ENCODE results near the gene RPS23.

The RPS23 gene

DNA sequence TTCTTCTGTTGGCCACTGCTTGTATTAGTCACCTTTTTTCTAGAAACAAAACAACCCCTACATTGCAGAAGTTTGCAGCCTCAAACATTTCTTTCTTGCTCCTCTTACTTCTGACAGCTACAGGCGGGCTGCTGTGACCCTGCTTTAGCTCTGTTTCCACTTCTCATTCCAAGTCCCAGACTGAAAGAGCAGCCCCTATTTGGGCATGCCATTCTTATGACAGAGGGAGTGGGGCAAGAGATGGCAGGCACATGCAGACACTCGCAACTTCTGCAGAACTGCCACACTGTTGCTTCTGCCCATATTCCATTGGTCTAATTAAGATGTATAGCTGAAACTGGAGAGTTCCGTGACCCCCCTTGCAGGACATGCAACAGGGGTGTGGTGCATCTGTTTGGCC, 19.6 kb upstream of the RPS23 start:
- H3K27me3 ChIP-seq (replicated peaks; ENCODE audit: control insufficient read depth, insufficient read depth, low read length), result no peaks in the 10 kb centered on the region
- no peak for DNase-seq (ENCODE audit: extremely low read depth, insufficient read length)
- H3K36me3 ChIP-seq (ENCODE audit: control insufficient read depth, insufficient read depth, low read length), result no peaks in the 10 kb centered on the region
- H3K4me3 ChIP-seq (replicated peaks; ENCODE audit: low read depth, low read length), result no peak overlapping the region
- TF ChIP-seq CTCF (IDR thresholded peaks at IDR 0.05; ENCODE audit: insufficient read depth, low read length, poor library complexity, severe bottlenecking), result no peak

DNA sequence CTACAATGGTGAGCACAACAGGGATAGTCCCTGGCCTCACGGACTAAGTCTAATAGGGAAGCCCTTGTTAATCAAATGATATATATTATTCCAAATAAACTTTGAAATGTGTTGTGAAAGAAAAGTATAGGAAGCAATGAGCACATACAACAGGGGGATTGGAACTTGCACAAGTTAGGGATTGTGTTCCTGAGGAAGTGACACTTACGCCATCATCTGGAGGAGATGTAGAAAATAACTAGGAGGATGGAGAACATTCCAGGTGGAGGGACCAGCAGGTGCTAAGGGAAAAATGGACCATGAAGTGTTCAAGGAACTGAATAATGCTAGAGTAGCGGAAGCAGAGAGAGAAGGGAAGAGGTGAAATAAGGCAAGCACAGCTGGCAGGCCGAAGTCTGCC, 18.8 kb upstream of the RPS23 start:
- no peaks in the 10 kb centered on the region for H3K27me3 ChIP-seq (replicated peaks; ENCODE audit: control insufficient read depth, insufficient read depth, low read length)
- no peak for DNase-seq (ENCODE audit: extremely low read depth, insufficient read length)
- no peak overlapping the region for H3K4me3 ChIP-seq (replicated peaks; ENCODE audit: low read depth, low read length)
- H3K36me3 ChIP-seq (ENCODE audit: control insufficient read depth, insufficient read depth, low read length), result no peaks in the 10 kb centered on the region
- no peak for TF ChIP-seq CTCF (IDR thresholded peaks at IDR 0.05; ENCODE audit: insufficient read depth, low read length, poor library complexity, severe bottlenecking)

DNA sequence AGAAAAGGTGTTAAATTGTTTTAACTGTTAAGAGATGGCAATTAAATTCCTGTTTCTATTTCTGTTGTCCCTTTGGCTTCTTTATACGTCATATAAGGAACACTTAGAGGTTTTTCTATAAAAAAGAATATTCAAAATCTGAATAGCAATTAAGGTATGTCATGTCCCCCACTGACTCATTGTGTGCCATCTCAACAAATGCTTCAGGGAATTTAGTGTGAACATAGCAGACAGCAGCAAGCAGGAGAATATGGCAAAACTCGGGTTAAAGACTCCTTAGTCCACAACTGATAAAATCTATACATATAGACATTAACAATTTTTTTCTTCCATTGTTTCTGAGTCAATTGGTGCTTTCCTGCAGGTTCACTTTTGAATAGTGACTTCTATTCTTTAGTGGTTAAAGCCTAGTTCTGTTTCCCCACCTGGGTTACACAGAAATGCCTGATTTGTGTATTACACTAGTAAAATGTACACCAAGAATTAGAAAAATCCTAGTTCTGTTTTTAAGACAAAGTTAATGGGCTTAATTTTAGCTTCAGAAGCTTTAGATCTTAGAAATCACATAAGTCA, 17.9 kb upstream of the RPS23 start:
- DNase-seq (ENCODE audit: extremely low read depth, insufficient read length), result no peak
- H3K4me3 ChIP-seq (replicated peaks; ENCODE audit: low read depth, low read length), result no peak overlapping the region
- no peak for TF ChIP-seq CTCF (IDR thresholded peaks at IDR 0.05; ENCODE audit: insufficient read depth, low read length, poor library complexity, severe bottlenecking)

GRCh38 chr5:82295144-82295543, 17.0 kb upstream of the RPS23 start:
- Histone ChIP-seq H3K4me3 (replicated peaks; ENCODE audit: low read depth, low read length) (no peak overlapping the region), H3K27me3 (replicated peaks; ENCODE audit: control insufficient read depth, insufficient read depth, low read length) (no peaks in the 10 kb centered on the region), H3K36me3 (ENCODE audit: control insufficient read depth, insufficient read depth, low read length) (no peaks in the 10 kb centered on the region)
- no peak for TF ChIP-seq CTCF (IDR thresholded peaks at IDR 0.05; ENCODE audit: insufficient read depth, low read length, poor library complexity, severe bottlenecking)
- DNase-seq (ENCODE audit: extremely low read depth, insufficient read length), result no peak

More for the DNA sequence above, 17.9 kb upstream of the RPS23 start:
- H3K36me3 ChIP-seq (ENCODE audit: control insufficient read depth, insufficient read depth, low read length), result no peaks in the 10 kb centered on the region
- H3K27me3 ChIP-seq (replicated peaks; ENCODE audit: control insufficient read depth, insufficient read depth, low read length), result no peaks in the 10 kb centered on the region

GRCh38 chr5:82291420-82291819, 13.3 kb upstream of the RPS23 start:
- no peak overlapping the region for H3K4me3 ChIP-seq (replicated peaks; ENCODE audit: low read depth, low read length)
- no peaks in the 10 kb centered on the region for H3K36me3 ChIP-seq (ENCODE audit: control insufficient read depth, insufficient read depth, low read length)
- H3K27me3 ChIP-seq (replicated peaks; ENCODE audit: control insufficient read depth, insufficient read depth, low read length), result no peaks in the 10 kb centered on the region
- no peak for DNase-seq (ENCODE audit: extremely low read depth, insufficient read length)
- TF ChIP-seq CTCF (IDR thresholded peaks at IDR 0.05; ENCODE audit: insufficient read depth, low read length, poor library complexity, severe bottlenecking), result no peak

- H3K36me3 ChIP-seq (ENCODE audit: control insufficient read depth, insufficient read depth, low read length), result no peaks in the 10 kb centered on the region
- no peak for DNase-seq (ENCODE audit: extremely low read depth, insufficient read length)
Measured at GRCh38 chr5:82290908-82291307, 12.8 kb upstream of the RPS23 start.

More at GRCh38 chr5:82290908-82291307, 12.8 kb upstream of the RPS23 start:
- Histone ChIP-seq H3K4me3 (replicated peaks; ENCODE audit: low read depth, low read length) (no peak overlapping the region), H3K27me3 (replicated peaks; ENCODE audit: control insufficient read depth, insufficient read depth, low read length) (no peaks in the 10 kb centered on the region)
- no peak for TF ChIP-seq CTCF (IDR thresholded peaks at IDR 0.05; ENCODE audit: insufficient read depth, low read length, poor library complexity, severe bottlenecking)

Data from GM06990 (cell line).